Mucosa of descending colon (tissue), 3 donors: ENCODE measurements around the gene SLC35E3. TPM values are rescaled to one million over a fixed set of nuclear protein-coding genes. Genes with fewer than 3 reads are reported as not detected.

Experiments used
- ATAC-seq: fragments of 200-7000 bp; cut with Tn5 transposase; one replicate; pipeline ENCODE4 v1.9.1; 2020; ENCODE audit warnings: mild to moderate bottlenecking, moderate library complexity
- DNase-seq, 3 donors: peaks; one replicate each; pipeline ENCODE4 v3.0.0-alpha.2; 2020
- H3K36me3 ChIP-seq: fragments of 200-600 bp; one replicate; pipeline ENCODE4 v1.8.0; 2021; ENCODE audit warnings: low read depth, mild to moderate bottlenecking
- H3K4me1 ChIP-seq: fragments of 200-600 bp; one replicate; pipeline ENCODE4 v1.8.0; 2021; ENCODE audit warnings: low read depth, mild to moderate bottlenecking
- H3K4me3 ChIP-seq: fragments of 200-600 bp; one replicate; pipeline ENCODE4 v1.8.0; 2021; ENCODE audit warnings: mild to moderate bottlenecking
- H3K9me3 ChIP-seq: fragments of 200-600 bp; one replicate; pipeline ENCODE4 v1.8.0; 2021; ENCODE audit warnings: mild to moderate bottlenecking
- CTCF ChIP-seq: fragments of 200-600 bp; IDR thresholded peaks from one replicate; pipeline ENCODE4 v1.8.0; 2022; ENCODE audit warnings: antibody characterized with exemption, mild to moderate bottlenecking
- intact Hi-C, 2 donors: fragments of 100-400 bp; cut with DNase I in 1 of 2; cut with micrococcal nuclease in 1 of 2; formaldehyde crosslinking; loops; one replicate each; pipeline versions ENCODE4 v1.11.0 to v1.11.1; 2022; cut with DNase I, micrococcal nuclease
- total RNA-seq, 3 donors: library from RNA; stranded (reverse); fragmentation: NEBNext Ultra II Directional in 2 of 3; extraction: Animal tissue kit (Norgen Biotek cat#: 25700) in 2 of 3; gene quantifications; one replicate each; pipeline versions ENCODE4 v1.2.1 to v1.2.4, GENCODE V29; 2021 to 2023
- donor health status: DM: no; HTN: no; CAD: no; lungs with moderate emphysema.
- donor health status: DM: no; HTN: no; CAD: no.
- donor health status: DM: no; HTN: yes; CAD: no.

Gene SLC35E3
- total RNA-seq, 3 donors from 2014 or later, result 5.9 to 8.4 (median 6.5) TPM

- H3K4me3 ChIP-seq, result no peak overlapping the region
- no peaks in the 10 kb centered on the region for H3K4me1 ChIP-seq
- DNase-seq, result no peak
- no peaks in the 10 kb centered on the region for H3K9me3 ChIP-seq
- intact Hi-C loops, result no loop called here
- ATAC-seq, result no peak
- no peak for TF ChIP-seq CTCF
- no peaks in the 10 kb centered on the region for H3K36me3 ChIP-seq
Observed at GRCh38 chr12:68827895-68828671, 82.1 kb downstream of the SLC35E3 start.

- no peak for TF ChIP-seq CTCF
- Histone ChIP-seq H3K4me1 (no peaks in the 10 kb centered on the region), H3K4me3 (no peak overlapping the region), H3K36me3 (no peaks in the 10 kb centered on the region), H3K9me3 (no peaks in the 10 kb centered on the region)
- DNase-seq (no peak), ATAC-seq (no peak)
- intact Hi-C loops, result no loop called here
Observed at GRCh38 chr12:68828672-68829068, 82.7 kb downstream of the SLC35E3 start.

Other genes with a start within 250 kb of the SLC35E3 start
- 100 to 1,000 TPM; 158 to 182 (median 168) TPM for gene RAP1B, start 135.3 kb upstream of the SLC35E3 start, total RNA-seq
- gene NUP107, start 59.2 kb upstream of the SLC35E3 start, total RNA-seq, result 10 to 100 TPM; 27.7 to 39.6 (median 32.3) TPM
- gene MDM2, start 62.0 kb downstream of the SLC35E3 start, total RNA-seq, result 10 to 100 TPM; 74.7 to 92.1 (median 91.3) TPM
- gene CPM, start 187.0 kb downstream of the SLC35E3 start, total RNA-seq, result 100 to 1,000 TPM in 2 of 3 donors, 10 to 100 TPM in 1; 40.1 to 130 (median 111) TPM